Pancreas (tissue), 10 donors: ENCODE measurements around the gene TXNDC12. TPM values are rescaled to one million over a fixed set of nuclear protein-coding genes. Genes with fewer than 3 reads are reported as not detected.

Experiments
- ATAC-seq, 4 donors: fragments of 200-7000 bp; cut with Tn5 transposase; one replicate each; pipeline versions ENCODE4 v1.8.0 to v1.9.1; 2020; ENCODE audit warnings: mild to moderate bottlenecking in 4 of 4, moderate library complexity in 4 of 4
- DNase-seq, 6 donors: peaks; one replicate each; pipeline ENCODE4 v3.0.0-alpha.2; 2020
- FAIRE-seq: peaks from 2 replicates; lab custom pipeline; 2012; peaks lifted over from hg19 to GRCh38; lab: Jason Lieb, UNC
- H3K27ac ChIP-seq, 4 donors: fragments of 200-600 bp; sonication (generic); 1 replicate in 3 of 4; 2 replicates in 1 of 4; pipeline versions ENCODE4 v1.5.0 to v1.8.0; 2020
- H3K27me3 ChIP-seq, 4 donors: fragments of 200-600 bp; one replicate each; pipeline ENCODE4 v1.8.0; 2021
- H3K36me3 ChIP-seq, 3 donors: fragments of 200-600 bp; sonication (generic) in 1 of 3; one replicate each; pipeline versions ENCODE4 v1.5.0 to v1.8.0; 2020 to 2021
- H3K4me1 ChIP-seq, 3 donors: fragments of 200-600 bp; one replicate each; pipeline ENCODE4 v1.8.0; 2021
- H3K4me3 ChIP-seq, 4 donors: fragments of 200-600 bp; sonication (generic) in 2 of 4; one replicate each; pipeline versions ENCODE4 v1.5.0 to v1.8.0; 2020 to 2021
- H3K9me3 ChIP-seq, 4 donors: fragments of 200-600 bp; one replicate each; pipeline ENCODE4 v1.8.0; 2021
- CTCF ChIP-seq, 4 donors: fragments of 200-600 bp; sonication (generic) in 3 of 4; IDR thresholded peaks; one replicate each; pipeline versions ENCODE4 v1.5.0 to v1.8.0; 2021; ENCODE audit warnings: antibody characterized with exemption in 4 of 4
- WGBS, 2 donors: extraction: QIAGEN DNeasy Blood & Tissue Kit; methylation state at CpG; one replicate each; pipeline ENCODE4 v1.1.7; 2013; 5-methylcytosine and 5-hydroxymethylcytosine counted together
- intact Hi-C, 3 donors: fragments of 100-400 bp; cut with DNase I; formaldehyde crosslinking; loops; one replicate each; pipeline versions ENCODE4 v1.11.1 to v1.14.2; 2022
- polyA plus RNA-seq, 2 donors: library from polyadenylated mRNA; stranded (reverse); fragments of 200-250 nt; gene quantifications; one replicate each; pipeline ENCODE4 v1.2.3, GENCODE V29; 2013
- total RNA-seq, 6 donors: library from RNA; stranded (reverse); fragmentation: NEBNext Ultra II Directional in 4 of 6; extraction: Animal tissue kit (Norgen Biotek cat#: 25700) in 4 of 6; gene quantifications; one replicate each; pipeline versions ENCODE4 v1.2.1 to v1.2.4, GENCODE V29; 2021 to 2023
- donor health status: healthy with polysubstance abuse.
- donor health status: DM: no; HTN: no; CAD: no; lungs with moderate emphysema.
- donor health status: DM: no; HTN: no; CAD: no.
- donor health status: control.
- donor health status: control.
- donor health status: Bipolar disorder and iron deficiency.
- donor health status: DM: yes; HTN: yes; CAD: no.
- donor health status: DM: no; HTN: no; CAD: no.
- donor health status: DM: no; HTN: no; CAD: no.
- donor health status: DM: yes; HTN: yes; CAD: no.

TXNDC12 gene
- total and polyA plus RNA-seq, 8 donors, result 9.9 to 39.4 (median 34.3) TPM

GRCh38 chr1:52002038-52002917, 52.7 kb downstream of the TXNDC12 start:
- H3K4me3 ChIP-seq, result no peak overlapping the region
- DNase-seq, result peak in 3 of 6 donors; percentile 71 to 77 (median 74)
- H3K4me1 ChIP-seq, result peaks cover 9 to 12% (median 12%) of the 10 kb centered on the region in 3 donors
- peak; percentile 88 to 93 (median 90) for TF ChIP-seq CTCF (IDR thresholded peaks at IDR 0.05)
- no peaks in the 10 kb centered on the region for H3K27me3 ChIP-seq
- 43% methylated on average over 9 of the region's 9 CpGs for WGBS, 2 donors
- no peaks in the 10 kb centered on the region for H3K36me3 ChIP-seq
- H3K9me3 ChIP-seq, result no peaks in the 10 kb centered on the region
- ATAC-seq, result peak; percentile 90 to 98 (median 96)
- intact Hi-C loops, result no loop called here
- FAIRE-seq, result no peak
- H3K27ac ChIP-seq, result no peak overlapping the region

- Histone ChIP-seq H3K36me3 (no peaks in the 10 kb centered on the region), H3K9me3 (no peaks in the 10 kb centered on the region), H3K4me1 (no peaks in the 10 kb centered on the region), H3K27me3 (no peaks in the 10 kb centered on the region), H3K4me3 (no peak overlapping the region), H3K27ac (no peak overlapping the region)
- TF ChIP-seq CTCF (IDR thresholded peaks at IDR 0.05), result no peak
- intact Hi-C loops, result loop anchor here in 2 of 3 donors (5.0 to 10.0 kb wide), 2 partner anchors 94 to 96 kb away; no protein-coding TSS in a partner anchor
- WGBS, 2 donors, result 75 to 83% methylated on average over 1 of the region's 1 CpG
- DNase-seq, result no peak
- no peak for ATAC-seq
- no peak for FAIRE-seq
These were observed 56.3 kb downstream of the TXNDC12 start for GRCh38 chr1:51998701-51999100.

GRCh38 chr1:51997974-51998382, 57.0 kb downstream of the TXNDC12 start:
- WGBS, 2 donors, result 57 to 64% methylated on average over 5 of the region's 5 CpGs
- intact Hi-C loops, result loop anchor here in 2 of 3 donors (5.0 to 10.0 kb wide), 2 partner anchors 93 to 96 kb away; no protein-coding TSS in a partner anchor
- no peaks in the 10 kb centered on the region for H3K9me3 ChIP-seq
- no peak for FAIRE-seq
- no peak for DNase-seq
- no peak for ATAC-seq
- H3K27ac ChIP-seq, result no peak overlapping the region
- TF ChIP-seq CTCF (IDR thresholded peaks at IDR 0.05), result no peak
- no peak overlapping the region for H3K4me3 ChIP-seq
- H3K36me3 ChIP-seq, result no peaks in the 10 kb centered on the region
- no peaks in the 10 kb centered on the region for H3K4me1 ChIP-seq
- no peaks in the 10 kb centered on the region for H3K27me3 ChIP-seq

GRCh38 chr1:51990478-51990965, 64.5 kb downstream of the TXNDC12 start, which contains the start of gene RAB3B:
Gene RAB3B (minus strand): TSS chr1:51990700. CDS start chr1:51977117, 13,583 bp downstream.
- intact Hi-C loops, result loop anchor here in 1 of 3 donors (10.0 kb wide), 1 partner anchor 86 kb away; no protein-coding TSS in a partner anchor
- Histone ChIP-seq H3K4me3 (peak within 1 kb of the TSS; percentile 33 to 57 (median 40)), H3K9me3 (no peaks in the 10 kb centered on the region), H3K36me3 (no peaks in the 10 kb centered on the region), H3K4me1 (no peaks in the 10 kb centered on the region), H3K27ac (no peak within 1 kb of the TSS), H3K27me3 (no peaks in the 10 kb centered on the region)
- WGBS, 2 donors, result 1% methylated on average over 29 to 46 of the region's 46 CpGs
- DNase-seq, result peak; percentile 70 to 93 (median 83)
- no peak for TF ChIP-seq CTCF (IDR thresholded peaks at IDR 0.05)
- peak; percentile 95 to 100 (median 98) for ATAC-seq
- no peak for FAIRE-seq
